GM13976 (cell line): ENCODE measurements around the gene HCRTR1.

Source experiments
- DNase-seq: peaks from one replicate; pipeline ENCODE4 v3.0.0; 2012; ENCODE audit warnings: low spot score
- CTCF ChIP-seq: IDR thresholded peaks from 2 replicates; pipeline ENCODE4 v1.5.1; 2012; ENCODE audit warnings: borderline replicate concordance, mild to moderate bottlenecking; ENCODE audit not compliant: insufficient read depth; ENCODE audit errors: extremely low read depth, missing control alignments, control extremely low read depth
- in situ Hi-C: fragments of 300-500 bp; cut with MboI; formaldehyde crosslinking; loops from one replicate; pipeline ENCODE4 v1.12.0; 2022; ENCODE audit warnings: low sequenced_read_pairs, mixed read lengths, inconsistent platforms; ENCODE audit not compliant: unreplicated experiment

HCRTR1 gene

GRCh38 chr1:31667065-31667785 lies 49.7 kb downstream of the HCRTR1 start:
- in situ Hi-C loops, result loop anchor here (10.0 to 25.0 kb wide), 2 partner anchors 128 to 295 kb away; no protein-coding TSS in a partner anchor
- no peak for DNase-seq

GRCh38 chr1:31668303-31668883 lies 50.9 kb downstream of the HCRTR1 start:
- no peak for TF ChIP-seq CTCF
- DNase-seq, result no peak
- in situ Hi-C loops, result loop anchor here (10.0 to 25.0 kb wide), 2 partner anchors 126 to 294 kb away; no protein-coding TSS in a partner anchor

More at GRCh38 chr1:31667065-31667785, 49.7 kb downstream of the HCRTR1 start:
- TF ChIP-seq CTCF, result no peak

- TF ChIP-seq CTCF, result no peak
- no peak for DNase-seq
- in situ Hi-C loops, result loop anchor here (10.0 to 25.0 kb wide), 2 partner anchors 125 to 293 kb away; no protein-coding TSS in a partner anchor
These were observed 51.9 kb downstream of the HCRTR1 start for GRCh38 chr1:31669433-31669785.

- in situ Hi-C loops, result loop anchor here (10.0 to 25.0 kb wide), 2 partner anchors 125 to 292 kb away; no protein-coding TSS in a partner anchor
- no peak for DNase-seq
- TF ChIP-seq CTCF, result no peak
These were observed 52.5 kb downstream of the HCRTR1 start for GRCh38 chr1:31669786-31670592.

GRCh38 chr1:31670593-31670964 lies 53.1 kb downstream of the HCRTR1 start:
- DNase-seq, result no peak
- in situ Hi-C loops, result loop anchor here (25.0 kb wide), 1 partner anchor 292 kb away; no protein-coding TSS in a partner anchor
- no peak for TF ChIP-seq CTCF

GRCh38 chr1:31671147-31671546 lies 53.7 kb downstream of the HCRTR1 start:
- TF ChIP-seq CTCF, result no peak
- no peak for DNase-seq
- in situ Hi-C loops, result loop anchor here (25.0 kb wide), 1 partner anchor 291 kb away; no protein-coding TSS in a partner anchor
